IPS DF 6.9 (cell line): ENCODE results near the gene PRDM15.

ENCODE experiments used
- DNase-seq: peaks from one replicate; pipeline ENCODE4 v3.0.0-alpha.2; 2013; ENCODE audit warnings: low read depth, low spot score
- H3K27ac ChIP-seq: one replicate; pipeline ENCODE4 v1.5.1; 2013; ENCODE audit warnings: low read length, control low read depth
- H3K27me3 ChIP-seq: 2 replicates; pipeline ENCODE4 v1.6.1; 2013; ENCODE audit warnings: mild to moderate bottlenecking, low read length; ENCODE audit not compliant: control insufficient read depth, insufficient read depth
- H3K36me3 ChIP-seq: 2 replicates; pipeline ENCODE4 v1.6.1; 2013; ENCODE audit warnings: low read length; ENCODE audit not compliant: control insufficient read depth, insufficient read depth
- H3K4me1 ChIP-seq: 2 replicates; pipeline ENCODE4 v1.6.1; 2013; ENCODE audit warnings: low read length; ENCODE audit not compliant: control insufficient read depth, insufficient read depth
- H3K4me3 ChIP-seq: 2 replicates; pipeline ENCODE4 v1.5.1; 2013; ENCODE audit warnings: mild to moderate bottlenecking, low read length
- H3K9me3 ChIP-seq: 2 replicates; pipeline ENCODE4 v1.6.1; 2013; ENCODE audit warnings: low read length, inconsistent platforms; ENCODE audit not compliant: control insufficient read depth, insufficient read depth
- WGBS: extraction: QIAGEN DNeasy Blood & Tissue Kit; methylation state at CpG from one replicate; pipeline ENCODE4 v1.1.7; 2013; ENCODE audit warnings: mixed read lengths, missing lambda C conversion rate; ENCODE audit not compliant: insufficient read length, insufficient coverage; 5-methylcytosine and 5-hydroxymethylcytosine counted together

The PRDM15 gene

GRCh38 chr21:41769933-41770332 lies 109.2 kb downstream of the PRDM15 start:
- Histone ChIP-seq H3K36me3 (no peaks in the 10 kb centered on the region), H3K4me3 (no peak overlapping the region), H3K9me3 (no peaks in the 10 kb centered on the region), H3K4me1 (peaks cover 11% of the 10 kb centered on the region), H3K27ac (no peak overlapping the region), H3K27me3 (peaks cover 42% of the 10 kb centered on the region)
- DNase-seq: no peak
- no CpG with 5 or more reads among the region's 5 CpGs for WGBS

DNA sequence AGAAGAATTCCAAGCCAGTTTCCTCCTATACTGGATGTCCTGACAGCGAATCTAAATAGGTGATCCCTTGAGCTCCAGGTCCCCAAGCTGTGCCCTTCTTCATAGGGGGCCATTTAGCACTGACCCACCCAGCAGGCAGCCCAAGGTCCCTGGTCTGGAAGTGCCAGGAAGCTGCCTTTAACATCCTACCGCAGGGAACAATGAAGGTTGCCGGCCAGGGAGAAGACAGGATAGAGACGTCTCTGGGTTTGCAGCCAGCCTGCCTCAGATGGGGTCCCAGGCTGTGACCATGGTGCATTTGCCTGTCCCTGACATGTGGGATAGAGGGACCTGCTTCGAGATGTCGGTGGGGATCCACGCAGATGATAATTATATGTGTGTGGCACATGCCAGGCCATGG lies 109.6 kb downstream of the PRDM15 start:
- H3K4me1 ChIP-seq: peaks cover 11% of the 10 kb centered on the region
- no peak overlapping the region for H3K4me3 ChIP-seq
- H3K27ac ChIP-seq: no peak overlapping the region
- WGBS: no CpG with 5 or more reads among the region's 7 CpGs
- no peaks in the 10 kb centered on the region for H3K36me3 ChIP-seq
- no peak for DNase-seq
- no peaks in the 10 kb centered on the region for H3K9me3 ChIP-seq
- peaks cover 46% of the 10 kb centered on the region for H3K27me3 ChIP-seq

DNA sequence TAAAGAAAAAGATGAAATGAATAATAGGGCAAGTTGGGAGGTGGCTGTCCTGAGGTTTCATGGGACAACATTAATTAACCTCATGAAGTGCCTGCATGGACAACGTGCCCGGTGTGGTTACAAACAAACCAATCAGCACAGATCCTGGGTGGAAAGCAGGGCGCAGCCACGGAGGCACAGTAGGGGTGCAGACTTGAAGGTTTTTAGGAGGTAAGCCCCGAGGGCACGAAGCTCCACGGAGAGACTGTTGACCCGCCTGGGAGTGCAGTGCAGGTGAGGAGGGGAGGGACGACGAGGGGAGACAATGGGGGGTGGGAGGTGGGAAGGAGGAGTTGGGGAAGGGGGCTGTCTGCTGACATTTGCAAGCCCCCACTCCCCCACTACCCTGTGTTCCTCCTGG lies 110.0 kb downstream of the PRDM15 start:
- no CpG with 5 or more reads among the region's 10 CpGs for WGBS
- DNase-seq: no peak
- peaks cover 50% of the 10 kb centered on the region for H3K27me3 ChIP-seq
- H3K9me3 ChIP-seq: no peaks in the 10 kb centered on the region
- no peak overlapping the region for H3K4me3 ChIP-seq
- H3K27ac ChIP-seq: no peak overlapping the region
- H3K36me3 ChIP-seq: no peaks in the 10 kb centered on the region
- H3K4me1 ChIP-seq: peaks cover 12% of the 10 kb centered on the region

DNA sequence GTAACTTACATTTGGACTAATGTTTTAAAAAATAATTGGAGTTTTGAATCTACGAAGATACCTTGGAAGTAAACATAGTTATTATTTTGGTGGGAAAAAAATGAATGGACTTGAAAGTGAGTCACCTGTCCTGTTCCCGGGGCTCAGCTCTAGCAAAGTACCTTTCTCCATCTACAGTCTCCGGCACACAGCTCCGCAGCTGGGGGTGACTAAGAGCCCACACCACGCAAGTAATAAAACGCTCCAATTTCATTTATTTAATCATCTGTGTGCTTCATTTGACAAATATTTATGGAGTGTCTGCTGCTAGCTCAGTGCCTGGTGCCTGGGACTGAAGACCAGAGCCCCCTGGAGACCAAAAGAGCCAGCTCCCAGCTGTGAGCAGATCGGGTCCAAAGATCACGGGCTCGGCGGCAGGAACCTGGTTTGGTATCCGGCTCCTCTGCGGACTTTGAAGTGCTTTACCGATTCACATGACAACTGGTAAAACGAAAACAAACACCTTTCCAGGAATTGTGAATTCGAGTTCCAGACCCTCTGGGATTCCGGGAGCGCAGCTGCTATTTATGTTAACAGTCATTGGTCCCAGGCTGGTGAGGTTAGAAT lies 110.6 kb downstream of the PRDM15 start:
- peaks cover 56% of the 10 kb centered on the region for H3K27me3 ChIP-seq
- no peaks in the 10 kb centered on the region for H3K36me3 ChIP-seq
- WGBS: no CpG with 5 or more reads among the region's 17 CpGs
- H3K27ac ChIP-seq: no peak overlapping the region
- H3K4me1 ChIP-seq: peaks cover 12% of the 10 kb centered on the region
- DNase-seq: no peak
- no peaks in the 10 kb centered on the region for H3K9me3 ChIP-seq
- H3K4me3 ChIP-seq: no peak overlapping the region

- peaks cover 12% of the 10 kb centered on the region for H3K4me1 ChIP-seq
- H3K36me3 ChIP-seq: no peaks in the 10 kb centered on the region
- no CpG with 5 or more reads among the region's 26 CpGs for WGBS
- H3K9me3 ChIP-seq: no peaks in the 10 kb centered on the region
- DNase-seq: no peak
- H3K27me3 ChIP-seq: peaks cover 62% of the 10 kb centered on the region
- no peak overlapping the region; the same call in 1 of the 2 replicates for H3K4me3 ChIP-seq
- H3K27ac ChIP-seq: no peak overlapping the region
These were observed 111.3 kb downstream of the PRDM15 start for GRCh38 chr21:41767606-41768436.

GRCh38 chr21:41766883-41767605 lies 112.1 kb downstream of the PRDM15 start, which contains the start of gene RIPK4:
TSS of gene RIPK4 (minus strand) at chr21:41767052. CDS start at chr21:41767041, 11 bp downstream.
- Histone ChIP-seq H3K4me1 (peaks cover 9% of the 10 kb centered on the region; the same call in 1 of the 2 replicates), H3K4me3 (peak within 1 kb of the TSS; percentile 52; the same call in 1 of the 2 replicates), H3K27ac (no peak within 1 kb of the TSS), H3K36me3 (no peaks in the 10 kb centered on the region), H3K27me3 (peaks cover 62% of the 10 kb centered on the region), H3K9me3 (no peaks in the 10 kb centered on the region)
- no CpG with 5 or more reads among the region's 53 CpGs for WGBS
- DNase-seq: peak; percentile 61

DNA sequence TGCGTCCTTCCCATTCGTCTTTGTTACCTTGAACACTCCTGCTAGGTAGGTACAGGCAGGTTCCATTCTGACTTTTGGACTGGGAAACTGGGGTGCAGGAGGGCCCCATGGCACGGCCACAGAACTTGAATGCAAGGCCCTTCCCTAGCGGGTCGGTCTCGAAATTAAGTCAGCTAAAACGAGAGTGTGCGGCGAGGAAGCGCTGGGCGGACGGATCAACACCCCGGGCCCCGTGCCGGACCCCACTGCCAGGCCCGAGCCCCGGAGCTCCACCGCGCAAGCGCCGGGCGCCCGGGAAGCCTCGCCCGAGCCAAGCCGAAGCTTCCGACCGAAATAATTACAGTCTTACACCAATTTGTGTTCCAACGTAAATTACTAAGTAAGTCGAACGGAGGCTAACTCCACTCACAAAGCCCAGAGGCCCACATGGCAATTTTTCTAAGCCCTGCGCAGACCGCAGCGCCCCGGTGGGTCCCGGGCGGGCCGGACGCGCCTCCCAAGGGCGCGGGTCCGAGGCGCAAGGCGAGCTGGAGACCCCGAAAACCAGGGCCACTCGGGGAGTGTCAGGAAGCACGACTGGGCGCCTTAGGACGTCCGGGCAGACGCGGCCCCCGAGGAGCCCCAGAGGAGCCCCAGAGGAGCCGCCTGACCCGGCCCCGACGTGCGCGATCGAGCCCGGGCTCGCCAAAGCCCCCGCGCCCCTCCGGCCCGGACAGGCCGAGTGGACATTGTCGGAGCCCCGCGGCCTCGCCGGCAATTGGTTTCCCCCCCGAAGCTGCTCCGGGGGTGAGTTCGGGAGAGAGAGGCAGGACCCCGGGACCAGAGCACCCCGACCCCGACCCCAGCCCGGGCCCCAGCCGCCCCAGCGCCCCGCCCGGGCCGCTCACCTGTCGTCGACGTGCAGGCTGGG lies 112.9 kb downstream of the PRDM15 start:
- H3K27ac ChIP-seq: no peak overlapping the region
- H3K27me3 ChIP-seq: peaks cover 65% of the 10 kb centered on the region
- H3K4me3 ChIP-seq: peak overlapping the region; percentile 52; the same call in 1 of the 2 replicates
- H3K4me1 ChIP-seq: peaks cover 8% of the 10 kb centered on the region; the same call in 1 of the 2 replicates
- H3K36me3 ChIP-seq: no peaks in the 10 kb centered on the region
- WGBS: no CpG with 5 or more reads among the region's 88 CpGs
- no peak for DNase-seq
- no peaks in the 10 kb centered on the region for H3K9me3 ChIP-seq

GRCh38 chr21:41765420-41765821 lies 113.7 kb downstream of the PRDM15 start:
- WGBS: no CpG with 5 or more reads among the region's 11 CpGs
- Histone ChIP-seq H3K27me3 (peaks cover 60% of the 10 kb centered on the region), H3K4me1 (peaks cover 12% of the 10 kb centered on the region), H3K9me3 (no peaks in the 10 kb centered on the region), H3K36me3 (no peaks in the 10 kb centered on the region), H3K27ac (no peak overlapping the region), H3K4me3 (no peak overlapping the region)
- no peak for DNase-seq

- no peaks in the 10 kb centered on the region for H3K36me3 ChIP-seq
- no peaks in the 10 kb centered on the region for H3K9me3 ChIP-seq
- no peak overlapping the region for H3K4me3 ChIP-seq
- peaks cover 13% of the 10 kb centered on the region for H3K4me1 ChIP-seq
- no CpG with 5 or more reads among the region's 7 CpGs for WGBS
- H3K27me3 ChIP-seq: peaks cover 55% of the 10 kb centered on the region
- H3K27ac ChIP-seq: no peak overlapping the region
- no peak for DNase-seq
These were observed 114.4 kb downstream of the PRDM15 start for GRCh38 chr21:41764558-41765419.
